Kidney (tissue), 14 donors: Measurements from ENCODE around the gene SEMA4G. TPM values are rescaled to one million over a fixed set of nuclear protein-coding genes. Genes with fewer than 3 reads are reported as not detected.
A peak's percentile ranks its signal among the peaks of the same experiment; 100 is the strongest.

Experiments used
- DNase-seq, 5 donors: peaks; one replicate each; pipeline ENCODE4 v3.0.0-alpha.2; 2013 to 2020
- FAIRE-seq: peaks from 2 replicates; lab custom pipeline; 2012; peaks lifted over from hg19 to GRCh38; lab: Jason Lieb, UNC
- H3K27ac ChIP-seq, 2 donors: one replicate each; pipeline ENCODE4 v1.7.0; 2013; ENCODE audit warnings: low read depth in 2 of 2, low read length in 2 of 2, inconsistent platforms in 1 of 2
- H3K27me3 ChIP-seq: one replicate; pipeline ENCODE4 v1.7.1; 2013; ENCODE audit warnings: low read length, inconsistent platforms; ENCODE audit not compliant: control insufficient read depth, insufficient read depth
- H3K36me3 ChIP-seq, 3 donors: one replicate each; pipeline versions ENCODE4 v1.7.0 to v1.7.1; 2013; ENCODE audit warnings: low read length in 3 of 3, control low read depth in 1 of 3, inconsistent platforms in 1 of 3; ENCODE audit not compliant: insufficient read depth in 3 of 3, control insufficient read depth in 2 of 3
- H3K4me1 ChIP-seq, 3 donors: one replicate each; pipeline versions ENCODE4 v1.7.0 to v1.7.1; 2013; ENCODE audit warnings: low read length in 3 of 3, inconsistent platforms in 1 of 3, low read depth in 1 of 3; ENCODE audit not compliant: control insufficient read depth in 2 of 3, insufficient read depth in 2 of 3
- H3K4me3 ChIP-seq, 3 donors: one replicate each; pipeline versions ENCODE4 v1.7.0 to v1.8.1; 2013; ENCODE audit warnings: low read length in 3 of 3, control low read depth in 1 of 3, inconsistent platforms in 1 of 3
- H3K9ac ChIP-seq, 3 donors: one replicate each; pipeline versions ENCODE4 v1.7.0 to v1.7.1; 2013; ENCODE audit warnings: low read length in 3 of 3, control low read depth in 1 of 3, inconsistent platforms in 1 of 3
- H3K9me3 ChIP-seq, 3 donors: one replicate each; pipeline versions ENCODE4 v1.7.0 to v1.7.1; 2013; ENCODE audit warnings: low read length in 3 of 3, control low read depth in 1 of 3, inconsistent platforms in 1 of 3; ENCODE audit not compliant: control insufficient read depth in 2 of 3, insufficient read depth in 1 of 3
- CTCF ChIP-seq: IDR thresholded peaks from 3 replicates; pipeline ENCODE4 v1.5.1; 2012; ENCODE audit warnings: mild to moderate bottlenecking, moderate library complexity, borderline replicate concordance; ENCODE audit not compliant: insufficient read depth; ENCODE audit errors: extremely low read depth
- intact Hi-C: fragments of 100-400 bp; cut with DNase I; formaldehyde crosslinking; loops from one replicate; pipeline ENCODE4 v1.11.1; 2022
- polyA plus RNA-seq: library from polyadenylated mRNA; stranded (reverse); fragments of 350-450 nt; fragmentation: Illumina TruSeq; extraction: RNeasy Lipid Tissue Mini Kit (QIAGEN cat#74804); gene quantifications from one replicate; pipeline ENCODE4 v1.2.3, GENCODE V29; 2014; ENCODE audit warnings: low read depth, low replicate concordance; ENCODE audit not compliant: insufficient read depth
- total RNA-seq: library from RNA; stranded (reverse); fragmentation: NEBNext Ultra II Directional; extraction: Animal tissue kit (Norgen Biotek cat#: 25700); gene quantifications from one replicate; pipeline ENCODE4 v1.2.1, GENCODE V29; 2021
- donor health status: control.
- donor health status: control.
- donor health status: control.
- donor health status: control.
- donor health status: control.
- donor health status: DM: yes; HTN: yes; CAD: no.
- donor health status: Normal renal cell carcinoma (clear cell type).

SEMA4G gene
- total and polyA plus RNA-seq, 2 donors from 2014 or later: 6.1 to 23.5 TPM

DNA sequence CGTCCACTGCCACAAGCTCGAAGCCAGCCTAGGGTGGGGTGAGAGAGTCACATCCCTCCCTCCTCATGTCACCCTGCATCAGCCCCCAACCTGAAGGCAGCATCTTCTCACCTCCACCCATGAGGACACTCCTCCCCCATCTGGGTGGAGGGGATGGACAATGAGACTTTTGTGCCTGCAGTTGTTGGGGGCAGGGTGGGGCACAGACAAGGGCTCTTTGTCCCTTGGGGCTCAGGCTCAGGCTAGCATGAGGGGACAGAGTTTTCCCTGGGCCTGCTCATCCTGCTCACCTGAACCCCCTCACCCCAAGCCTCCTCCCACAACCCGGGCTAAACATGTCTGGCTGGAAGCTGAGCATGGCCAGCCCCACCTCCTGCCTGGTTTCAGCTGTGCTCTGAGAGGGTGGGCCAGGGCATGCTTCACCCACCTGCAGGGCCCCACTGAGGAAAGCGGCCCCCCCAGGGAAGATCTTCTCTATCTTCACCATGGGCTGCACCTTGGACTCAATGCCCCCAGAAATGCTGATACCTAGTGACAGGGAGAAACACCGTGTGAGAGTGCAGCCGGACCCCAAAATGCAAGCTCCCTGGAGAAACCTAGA, 39.6 kb downstream of the SEMA4G start:
- peaks cover 0 to 13% (median 0%) of the 10 kb centered on the region in 3 donors for H3K4me1 ChIP-seq
- H3K4me3 ChIP-seq: no peak overlapping the region
- H3K9ac ChIP-seq: no peak overlapping the region
- TF ChIP-seq CTCF: no peak
- intact Hi-C loops: no loop called here
- DNase-seq: no peak
- H3K27me3 ChIP-seq: no peaks in the 10 kb centered on the region
- no peak overlapping the region for H3K27ac ChIP-seq
- FAIRE-seq: no peak
- H3K36me3 ChIP-seq: peaks cover 0 to 14% (median 9%) of the 10 kb centered on the region in 3 donors
- H3K9me3 ChIP-seq: no peaks in the 10 kb centered on the region

GRCh38 chr10:101010329-101010728, 41.0 kb downstream of the SEMA4G start:
- H3K27me3 ChIP-seq: no peaks in the 10 kb centered on the region
- H3K27ac ChIP-seq: no peak overlapping the region
- DNase-seq: no peak
- no peaks in the 10 kb centered on the region for H3K9me3 ChIP-seq
- no peak overlapping the region for H3K9ac ChIP-seq
- FAIRE-seq: no peak
- no peak for TF ChIP-seq CTCF
- peaks cover 0 to 9% (median 6%) of the 10 kb centered on the region in 3 donors for H3K36me3 ChIP-seq
- intact Hi-C loops: no loop called here
- H3K4me3 ChIP-seq: no peak overlapping the region
- peaks cover 0 to 18% (median 0%) of the 10 kb centered on the region in 3 donors for H3K4me1 ChIP-seq

GRCh38 chr10:101011517-101012423, 42.5 kb downstream of the SEMA4G start:
- Histone ChIP-seq H3K27ac (no peak overlapping the region), H3K4me1 (peaks cover 0 to 18% (median 0%) of the 10 kb centered on the region in 3 donors), H3K9ac (no peak overlapping the region), H3K36me3 (peaks cover 0 to 4% (median 3%) of the 10 kb centered on the region in 3 donors), H3K9me3 (no peaks in the 10 kb centered on the region), H3K4me3 (no peak overlapping the region), H3K27me3 (no peaks in the 10 kb centered on the region)
- FAIRE-seq: no peak
- no peak for TF ChIP-seq CTCF
- intact Hi-C loops: no loop called here
- peak in 3 of 5 donors; percentile 24 to 66 (median 32) for DNase-seq
